Esophagus muscularis mucosa (tissue), 4 donors: ENCODE data around the gene NMT2.

ENCODE experiments used
- EP300 ChIP-seq: sonication (generic); formaldehyde crosslinking; IDR thresholded peaks from one replicate; pipeline ENCODE4 v1.6.1; 2017; ENCODE audit warnings: antibody characterized with exemption
- POLR2A ChIP-seq: fragments of 450-650 bp; IDR thresholded peaks from one replicate; pipeline ENCODE4 v1.6.1; 2017; ENCODE audit warnings: antibody characterized with exemption, moderate library complexity, mild to moderate bottlenecking, low read depth
- POLR2AphosphoS5 ChIP-seq, 2 donors: sonication (generic); formaldehyde crosslinking; IDR thresholded peaks; one replicate each; pipeline ENCODE4 v1.6.1; 2017; ENCODE audit warnings: antibody characterized with exemption in 2 of 2
- TF ChIP-seq, protein P1 (sequence below), 3 experiments: fragments of 200-600 bp in 2 of 3; fragments of 450-650 bp in 1 of 3; sonication (generic) in 2 of 3; IDR thresholded peaks; one replicate each; pipeline ENCODE4 v1.5.1; 2017 to 2019; ENCODE audit warnings: antibody characterized with exemption in 3 of 3, mild to moderate bottlenecking in 2 of 3, moderate library complexity in 1 of 3

DNA sequence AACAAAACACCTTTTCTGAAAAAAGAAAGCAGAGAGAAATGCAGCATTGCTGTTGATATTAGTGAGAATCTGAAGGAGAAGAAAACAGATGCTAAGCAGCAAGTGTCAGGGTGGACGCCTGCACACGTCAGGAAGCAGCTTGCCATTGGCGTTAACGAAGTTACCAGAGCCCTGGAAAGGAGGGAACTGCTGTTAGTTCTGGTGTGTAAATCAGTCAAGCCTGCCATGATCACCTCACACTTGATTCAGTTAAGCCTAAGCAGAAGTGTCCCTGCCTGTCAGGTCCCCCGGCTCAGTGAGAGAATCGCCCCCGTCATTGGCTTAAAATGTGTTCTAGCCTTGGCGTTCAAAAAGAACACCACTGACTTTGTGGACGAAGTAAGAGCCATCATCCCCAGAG, 65.0 kb downstream of the NMT2 start:
- no peak for TF ChIP-seq POLR2A
- TF ChIP-seq, protein P1, sequence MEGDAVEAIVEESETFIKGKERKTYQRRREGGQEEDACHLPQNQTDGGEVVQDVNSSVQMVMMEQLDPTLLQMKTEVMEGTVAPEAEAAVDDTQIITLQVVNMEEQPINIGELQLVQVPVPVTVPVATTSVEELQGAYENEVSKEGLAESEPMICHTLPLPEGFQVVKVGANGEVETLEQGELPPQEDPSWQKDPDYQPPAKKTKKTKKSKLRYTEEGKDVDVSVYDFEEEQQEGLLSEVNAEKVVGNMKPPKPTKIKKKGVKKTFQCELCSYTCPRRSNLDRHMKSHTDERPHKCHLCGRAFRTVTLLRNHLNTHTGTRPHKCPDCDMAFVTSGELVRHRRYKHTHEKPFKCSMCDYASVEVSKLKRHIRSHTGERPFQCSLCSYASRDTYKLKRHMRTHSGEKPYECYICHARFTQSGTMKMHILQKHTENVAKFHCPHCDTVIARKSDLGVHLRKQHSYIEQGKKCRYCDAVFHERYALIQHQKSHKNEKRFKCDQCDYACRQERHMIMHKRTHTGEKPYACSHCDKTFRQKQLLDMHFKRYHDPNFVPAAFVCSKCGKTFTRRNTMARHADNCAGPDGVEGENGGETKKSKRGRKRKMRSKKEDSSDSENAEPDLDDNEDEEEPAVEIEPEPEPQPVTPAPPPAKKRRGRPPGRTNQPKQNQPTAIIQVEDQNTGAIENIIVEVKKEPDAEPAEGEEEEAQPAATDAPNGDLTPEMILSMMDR (IDR thresholded peaks at IDR 0.05), result no peak
- TF ChIP-seq EP300, result no peak
- no peak for TF ChIP-seq POLR2AphosphoS5 (IDR thresholded peaks at IDR 0.05)
